Measurements from ENCODE around the gene GLT8D2.

Gene GLT8D2

DNA sequence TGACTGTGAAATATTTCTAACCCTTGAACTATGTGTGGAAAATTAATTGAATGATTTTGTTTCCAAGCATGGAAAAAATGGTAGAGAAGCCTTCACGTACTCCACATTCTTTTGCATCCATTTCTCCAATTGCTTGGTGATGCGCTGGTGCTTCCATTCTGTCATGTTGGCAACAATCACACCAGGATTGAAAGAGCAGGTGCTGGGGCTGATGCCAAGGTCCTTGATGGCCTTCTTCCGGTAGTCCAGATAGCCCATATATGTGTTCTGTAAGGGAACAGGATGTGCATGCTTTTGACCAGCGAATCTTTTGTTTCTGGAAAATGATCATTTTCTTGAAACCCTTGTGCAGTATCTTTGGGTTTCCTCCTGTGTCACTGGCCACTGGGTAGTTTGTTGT, 55.8 kb downstream of the GLT8D2 start:
- Histone ChIP-seq H3K18ac (ENCODE audit: low read depth in 1 of 2, low read length in 2 of 2) (no peak overlapping the region), H2BK15ac (ENCODE audit: low read depth, poor library complexity, severe bottlenecking) (no peak overlapping the region), H3K4me2 (ENCODE audit: low read length, poor library complexity, severe bottlenecking) (no peak overlapping the region), H3K4ac (ENCODE audit: low read depth in 1 of 2, low read length in 2 of 2) (no peak overlapping the region), H3K4me1 (ENCODE audit: control insufficient read depth, insufficient read depth, low read depth, low read length) (no peaks in the 10 kb centered on the region), H3K23ac (ENCODE audit: low read length in 2 of 2) (no peak overlapping the region), H3K79me1 (replicated peaks; ENCODE audit: low read length, poor library complexity, severe bottlenecking) (no peaks in the 10 kb centered on the region), H4K8ac (ENCODE audit: low read length) (no peak overlapping the region), H3K14ac (ENCODE audit: low read length in 2 of 2) (no peak overlapping the region), H2AFZ (ENCODE audit: low read depth, low read length) (no peak overlapping the region), H3K36me3 (ENCODE audit: control insufficient read depth in 1 of 2, insufficient read depth in 2 of 2, low read depth in 1 of 2, low read length in 2 of 2) (peaks cover 6 to 27% of the 10 kb centered on the region in 2 experiments), H2BK120ac (ENCODE audit: low read depth, low read length) (no peak overlapping the region), H2BK5ac (ENCODE audit: low read depth, low read length, poor library complexity, severe bottlenecking) (no peak overlapping the region), H3K9ac (ENCODE audit: low read length) (no peak overlapping the region), H4K91ac (ENCODE audit: low read length) (no peak overlapping the region), H2AK5ac (ENCODE audit: low read length, severe bottlenecking) (no peak overlapping the region), H3K4me3 (ENCODE audit: insufficient read depth in 1 of 2, low read depth in 1 of 2, low read length in 2 of 2) (no peak overlapping the region), H3K27me3 (ENCODE audit: control insufficient read depth in 1 of 2, insufficient read depth in 1 of 2, low read length in 2 of 2) (no peaks in the 10 kb centered on the region), H3K27ac (ENCODE audit: low read length, poor library complexity, severe bottlenecking) (no peak overlapping the region), H2BK12ac (ENCODE audit: low read length in 2 of 2) (no peak overlapping the region), H3K9me3 (ENCODE audit: control insufficient read depth, low read length) (no peaks in the 10 kb centered on the region)
- no peak for DNase-seq
- 100% methylated on average over 4 of the region's 4 CpGs for WGBS

DNA sequence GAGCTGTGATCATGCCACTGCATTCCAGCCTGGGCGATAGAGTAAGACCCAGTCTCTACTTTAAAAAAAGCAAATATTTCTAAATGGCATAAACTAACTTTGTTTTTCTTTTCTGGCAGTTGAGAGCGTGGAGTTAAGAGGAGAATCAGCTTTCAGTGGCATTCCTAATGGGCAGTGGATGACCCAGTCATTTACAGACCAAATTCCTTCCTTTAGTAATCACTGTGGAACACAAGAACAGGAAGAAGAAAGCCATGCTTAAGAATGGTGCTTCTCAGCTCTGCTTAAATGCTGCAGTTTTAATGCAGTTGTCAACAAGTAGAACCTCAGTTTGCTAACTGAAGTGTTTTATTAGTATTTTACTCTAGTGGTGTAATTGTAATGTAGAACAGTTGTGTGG, 63.2 kb downstream of the GLT8D2 start:
- no peak overlapping the region for H2BK120ac ChIP-seq (ENCODE audit: low read depth, low read length)
- peaks cover 3% of the 10 kb centered on the region for H3K4me1 ChIP-seq (ENCODE audit: control insufficient read depth, insufficient read depth, low read depth, low read length)
- H3K27ac ChIP-seq (ENCODE audit: low read length, poor library complexity, severe bottlenecking) = peak overlapping the region; percentile 64
- no peak overlapping the region for H2BK5ac ChIP-seq (ENCODE audit: low read depth, low read length, poor library complexity, severe bottlenecking)
- H2AFZ ChIP-seq (ENCODE audit: low read depth, low read length) = no peak overlapping the region
- H3K4me2 ChIP-seq (ENCODE audit: low read length, poor library complexity, severe bottlenecking) = no peak overlapping the region
- WGBS = 17% methylated on average over 1 of the region's 2 CpGs
- H3K9me3 ChIP-seq (ENCODE audit: control insufficient read depth, low read length) = no peaks in the 10 kb centered on the region
- H3K4ac ChIP-seq (ENCODE audit: low read depth in 1 of 2, low read length in 2 of 2) = no peak overlapping the region
- H3K27me3 ChIP-seq (ENCODE audit: control insufficient read depth in 1 of 2, insufficient read depth in 1 of 2, low read length in 2 of 2) = no peaks in the 10 kb centered on the region
- H3K9ac ChIP-seq (ENCODE audit: low read length) = no peak overlapping the region
- no peak overlapping the region for H2BK12ac ChIP-seq (ENCODE audit: low read length in 2 of 2)
- no peak overlapping the region for H3K23ac ChIP-seq (ENCODE audit: low read length in 2 of 2)
- peak overlapping the region; percentile 29 for H2AK5ac ChIP-seq (ENCODE audit: low read length, severe bottlenecking)
- no peak overlapping the region for H4K8ac ChIP-seq (ENCODE audit: low read length)
- no peak overlapping the region for H3K4me3 ChIP-seq (ENCODE audit: insufficient read depth in 1 of 2, low read depth in 1 of 2, low read length in 2 of 2)
- H3K18ac ChIP-seq (ENCODE audit: low read depth in 1 of 2, low read length in 2 of 2) = no peak overlapping the region
- H3K14ac ChIP-seq (ENCODE audit: low read length in 2 of 2) = no peak overlapping the region
- no peak overlapping the region for H2BK15ac ChIP-seq (ENCODE audit: low read depth, poor library complexity, severe bottlenecking)
- H4K91ac ChIP-seq (ENCODE audit: low read length) = no peak overlapping the region
- H3K36me3 ChIP-seq (ENCODE audit: control insufficient read depth in 1 of 2, insufficient read depth in 2 of 2, low read depth in 1 of 2, low read length in 2 of 2) = peaks cover 12 to 83% of the 10 kb centered on the region in 2 experiments
- peaks cover 4% of the 10 kb centered on the region for H3K79me1 ChIP-seq (replicated peaks; ENCODE audit: low read length, poor library complexity, severe bottlenecking)
- DNase-seq = peak; percentile 76

GRCh38 chr12:103978384-103978982, 71.5 kb downstream of the GLT8D2 start:
- Histone ChIP-seq H3K14ac (ENCODE audit: low read length in 2 of 2) (no peak overlapping the region), H3K4me2 (ENCODE audit: low read length, poor library complexity, severe bottlenecking) (no peak overlapping the region), H3K27ac (ENCODE audit: low read length, poor library complexity, severe bottlenecking) (no peak overlapping the region), H3K79me1 (replicated peaks; ENCODE audit: low read length, poor library complexity, severe bottlenecking) (peaks cover 18% of the 10 kb centered on the region), H4K91ac (ENCODE audit: low read length) (no peak overlapping the region), H3K4me3 (ENCODE audit: insufficient read depth in 1 of 2, low read depth in 1 of 2, low read length in 2 of 2) (no peak overlapping the region), H3K18ac (ENCODE audit: low read depth in 1 of 2, low read length in 2 of 2) (no peak overlapping the region), H3K36me3 (ENCODE audit: control insufficient read depth in 1 of 2, insufficient read depth in 2 of 2, low read depth in 1 of 2, low read length in 2 of 2) (peaks cover 32 to 71% of the 10 kb centered on the region in 2 experiments), H3K9ac (ENCODE audit: low read length) (no peak overlapping the region), H2BK120ac (ENCODE audit: low read depth, low read length) (no peak overlapping the region), H3K9me3 (ENCODE audit: control insufficient read depth, low read length) (no peaks in the 10 kb centered on the region), H4K8ac (ENCODE audit: low read length) (no peak overlapping the region), H2BK12ac (ENCODE audit: low read length in 2 of 2) (no peak overlapping the region), H2BK5ac (ENCODE audit: low read depth, low read length, poor library complexity, severe bottlenecking) (no peak overlapping the region), H2AK5ac (ENCODE audit: low read length, severe bottlenecking) (no peak overlapping the region), H3K23ac (ENCODE audit: low read length in 2 of 2) (no peak overlapping the region), H2AFZ (ENCODE audit: low read depth, low read length) (no peak overlapping the region), H3K4me1 (ENCODE audit: control insufficient read depth, insufficient read depth, low read depth, low read length) (peaks cover 6% of the 10 kb centered on the region), H3K27me3 (ENCODE audit: control insufficient read depth in 1 of 2, insufficient read depth in 1 of 2, low read length in 2 of 2) (no peaks in the 10 kb centered on the region), H3K4ac (ENCODE audit: low read depth in 1 of 2, low read length in 2 of 2) (no peak overlapping the region), H2BK15ac (ENCODE audit: low read depth, poor library complexity, severe bottlenecking) (no peak overlapping the region)
- WGBS = 95% methylated on average over 4 of the region's 4 CpGs
- no peak for DNase-seq

DNA sequence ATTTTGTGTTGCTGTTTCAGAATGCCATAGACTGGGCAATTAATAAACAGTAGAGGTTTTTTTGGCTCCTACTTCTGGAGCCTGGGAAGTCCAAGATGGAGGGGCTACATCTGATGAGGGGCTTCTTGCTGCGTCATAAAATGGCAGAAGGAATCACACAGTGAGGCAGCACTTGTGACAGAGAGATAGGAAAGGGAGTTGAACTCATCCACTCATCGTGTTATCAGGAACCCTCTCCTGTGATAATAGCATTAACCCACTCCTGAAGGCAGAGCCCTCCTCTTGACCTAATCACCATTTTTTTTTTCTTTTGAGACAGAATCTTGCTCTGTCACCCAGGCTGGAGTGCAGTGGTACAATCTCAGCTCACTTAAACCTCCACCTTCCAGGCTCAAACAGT, 74.6 kb downstream of the GLT8D2 start:
- Histone ChIP-seq H3K9ac (ENCODE audit: low read length) (no peak overlapping the region), H2AK5ac (ENCODE audit: low read length, severe bottlenecking) (no peak overlapping the region), H2BK15ac (ENCODE audit: low read depth, poor library complexity, severe bottlenecking) (no peak overlapping the region), H3K36me3 (ENCODE audit: control insufficient read depth in 1 of 2, insufficient read depth in 2 of 2, low read depth in 1 of 2, low read length in 2 of 2) (peaks cover 22 to 52% of the 10 kb centered on the region in 2 experiments), H3K27me3 (ENCODE audit: control insufficient read depth in 1 of 2, insufficient read depth in 1 of 2, low read length in 2 of 2) (no peaks in the 10 kb centered on the region), H3K4me3 (ENCODE audit: insufficient read depth in 1 of 2, low read depth in 1 of 2, low read length in 2 of 2) (no peak overlapping the region), H3K23ac (ENCODE audit: low read length in 2 of 2) (no peak overlapping the region), H3K9me3 (ENCODE audit: control insufficient read depth, low read length) (no peaks in the 10 kb centered on the region), H3K4ac (ENCODE audit: low read depth in 1 of 2, low read length in 2 of 2) (no peak overlapping the region), H2BK120ac (ENCODE audit: low read depth, low read length) (no peak overlapping the region), H4K91ac (ENCODE audit: low read length) (no peak overlapping the region), H2BK12ac (ENCODE audit: low read length in 2 of 2) (no peak overlapping the region), H3K18ac (ENCODE audit: low read depth in 1 of 2, low read length in 2 of 2) (no peak overlapping the region), H4K8ac (ENCODE audit: low read length) (no peak overlapping the region), H2BK5ac (ENCODE audit: low read depth, low read length, poor library complexity, severe bottlenecking) (no peak overlapping the region), H3K27ac (ENCODE audit: low read length, poor library complexity, severe bottlenecking) (no peak overlapping the region), H3K4me2 (ENCODE audit: low read length, poor library complexity, severe bottlenecking) (no peak overlapping the region), H3K14ac (ENCODE audit: low read length in 2 of 2) (no peak overlapping the region), H2AFZ (ENCODE audit: low read depth, low read length) (no peak overlapping the region), H3K79me1 (replicated peaks; ENCODE audit: low read length, poor library complexity, severe bottlenecking) (peaks cover 9% of the 10 kb centered on the region), H3K4me1 (ENCODE audit: control insufficient read depth, insufficient read depth, low read depth, low read length) (peaks cover 10% of the 10 kb centered on the region)
- DNase-seq = no peak
- WGBS = 97% methylated on average over 2 of the region's 2 CpGs
